ENCODE measurements around the gene ACTL8.

The ACTL8 gene

DNA sequence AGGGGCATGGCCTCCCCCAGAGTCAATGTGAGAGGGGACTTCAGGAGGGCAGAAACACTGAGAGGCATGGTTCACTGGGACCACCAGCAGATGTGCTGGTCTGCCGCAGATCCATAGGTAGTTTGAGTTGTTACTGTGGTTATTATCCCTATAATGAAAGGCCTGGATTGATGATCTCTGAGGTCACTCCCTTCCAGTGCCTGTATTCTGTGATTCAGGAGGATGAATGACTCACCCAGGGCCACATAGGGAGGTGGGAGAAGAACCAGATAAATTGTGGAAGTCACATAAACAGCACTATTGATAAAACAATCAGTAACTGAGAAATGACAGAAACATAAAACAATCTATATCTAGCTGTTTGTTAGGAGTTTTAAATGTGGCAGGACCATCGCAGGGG lies 22.7 kb upstream of the ACTL8 start:
- DNase-seq (ENCODE audit: low read depth) = no peak
- H3K4me3 ChIP-seq (ENCODE audit: low read depth, low read length) = no peak overlapping the region
- in situ Hi-C loops (cut with HindIII; ENCODE audit: low sequenced_read_pairs) = no loop called here
- TF ChIP-seq, protein P1, sequence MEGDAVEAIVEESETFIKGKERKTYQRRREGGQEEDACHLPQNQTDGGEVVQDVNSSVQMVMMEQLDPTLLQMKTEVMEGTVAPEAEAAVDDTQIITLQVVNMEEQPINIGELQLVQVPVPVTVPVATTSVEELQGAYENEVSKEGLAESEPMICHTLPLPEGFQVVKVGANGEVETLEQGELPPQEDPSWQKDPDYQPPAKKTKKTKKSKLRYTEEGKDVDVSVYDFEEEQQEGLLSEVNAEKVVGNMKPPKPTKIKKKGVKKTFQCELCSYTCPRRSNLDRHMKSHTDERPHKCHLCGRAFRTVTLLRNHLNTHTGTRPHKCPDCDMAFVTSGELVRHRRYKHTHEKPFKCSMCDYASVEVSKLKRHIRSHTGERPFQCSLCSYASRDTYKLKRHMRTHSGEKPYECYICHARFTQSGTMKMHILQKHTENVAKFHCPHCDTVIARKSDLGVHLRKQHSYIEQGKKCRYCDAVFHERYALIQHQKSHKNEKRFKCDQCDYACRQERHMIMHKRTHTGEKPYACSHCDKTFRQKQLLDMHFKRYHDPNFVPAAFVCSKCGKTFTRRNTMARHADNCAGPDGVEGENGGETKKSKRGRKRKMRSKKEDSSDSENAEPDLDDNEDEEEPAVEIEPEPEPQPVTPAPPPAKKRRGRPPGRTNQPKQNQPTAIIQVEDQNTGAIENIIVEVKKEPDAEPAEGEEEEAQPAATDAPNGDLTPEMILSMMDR (IDR thresholded peaks at IDR 0.05; ENCODE audit: low read depth, low read length, missing control alignments) = no peak

DNA sequence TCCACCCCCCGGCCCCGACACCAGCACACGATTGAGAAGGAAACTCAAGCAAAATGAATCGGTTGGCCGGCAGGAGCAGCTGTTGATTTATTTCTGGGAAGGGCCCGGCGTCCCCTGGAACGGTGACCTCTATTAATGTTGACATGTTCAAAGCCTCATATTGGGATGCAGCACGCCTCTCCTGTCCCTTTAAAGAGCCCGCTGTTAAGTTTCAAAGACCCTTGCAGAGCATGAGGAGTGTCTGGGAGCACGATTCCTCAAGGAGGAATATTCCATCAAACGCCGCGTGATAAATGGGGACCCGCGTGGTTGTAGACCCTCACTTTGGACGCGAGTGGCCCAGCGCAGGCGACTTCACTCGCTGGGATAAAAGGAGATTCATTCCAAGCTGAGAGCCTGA lies 21.5 kb upstream of the ACTL8 start:
- DNase-seq (ENCODE audit: low read depth) = no peak
- no peak overlapping the region for H3K4me3 ChIP-seq (ENCODE audit: low read depth, low read length)
- TF ChIP-seq, protein P1 (IDR thresholded peaks at IDR 0.05; ENCODE audit: low read depth, low read length, missing control alignments) = no peak
- in situ Hi-C loops (cut with HindIII; ENCODE audit: low sequenced_read_pairs) = no loop called here

DNA sequence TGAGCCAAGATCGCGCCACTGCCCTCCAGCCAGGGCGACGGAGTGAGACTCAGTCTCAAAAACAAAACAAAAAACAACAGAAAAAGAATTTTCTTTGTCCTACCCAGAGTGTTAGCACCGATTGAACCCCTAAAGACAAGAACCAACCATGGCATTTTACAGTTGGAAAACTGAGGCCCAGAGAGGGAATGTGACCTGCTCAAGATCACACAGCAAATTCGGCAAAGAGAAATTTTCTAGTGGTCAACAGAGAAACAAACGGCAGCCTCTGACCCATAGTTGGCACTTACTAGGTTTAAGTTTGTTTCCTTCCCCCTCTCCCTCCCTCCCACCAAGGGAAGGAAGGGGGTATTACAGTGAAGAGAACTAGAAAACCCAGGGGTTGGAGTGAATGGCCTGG lies 20.5 kb upstream of the ACTL8 start:
- in situ Hi-C loops (cut with HindIII; ENCODE audit: low sequenced_read_pairs) = no loop called here
- no peak for DNase-seq (ENCODE audit: low read depth)
- TF ChIP-seq, protein P1 (IDR thresholded peaks at IDR 0.05; ENCODE audit: low read depth, low read length, missing control alignments) = no peak
- no peak overlapping the region for H3K4me3 ChIP-seq (ENCODE audit: low read depth, low read length)

DNA sequence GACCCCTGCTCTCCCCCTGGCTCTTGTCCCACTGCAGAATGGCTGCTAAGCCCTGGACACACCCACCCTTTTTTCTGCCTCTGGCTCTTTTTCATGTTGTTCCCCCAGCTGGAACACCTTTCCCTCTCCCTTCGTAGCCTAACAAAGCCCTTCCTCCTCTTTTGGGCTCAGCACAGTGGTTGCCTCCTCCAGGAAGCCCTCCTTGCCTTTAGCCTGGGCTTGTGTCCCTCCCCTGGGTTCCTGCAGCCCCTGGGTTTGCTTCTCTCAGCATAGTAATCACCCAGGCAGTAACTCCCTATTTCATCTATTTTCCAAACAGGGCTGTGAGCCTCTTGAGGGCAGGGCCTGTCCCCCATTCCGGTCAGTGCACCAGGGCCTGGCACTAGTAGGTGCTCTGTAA lies 19.8 kb upstream of the ACTL8 start:
- TF ChIP-seq, protein P1 (IDR thresholded peaks at IDR 0.05; ENCODE audit: low read depth, low read length, missing control alignments) = no peak
- no peak for DNase-seq (ENCODE audit: low read depth)
- H3K4me3 ChIP-seq (ENCODE audit: low read depth, low read length) = no peak overlapping the region
- in situ Hi-C loops (cut with HindIII; ENCODE audit: low sequenced_read_pairs) = no loop called here

DNA sequence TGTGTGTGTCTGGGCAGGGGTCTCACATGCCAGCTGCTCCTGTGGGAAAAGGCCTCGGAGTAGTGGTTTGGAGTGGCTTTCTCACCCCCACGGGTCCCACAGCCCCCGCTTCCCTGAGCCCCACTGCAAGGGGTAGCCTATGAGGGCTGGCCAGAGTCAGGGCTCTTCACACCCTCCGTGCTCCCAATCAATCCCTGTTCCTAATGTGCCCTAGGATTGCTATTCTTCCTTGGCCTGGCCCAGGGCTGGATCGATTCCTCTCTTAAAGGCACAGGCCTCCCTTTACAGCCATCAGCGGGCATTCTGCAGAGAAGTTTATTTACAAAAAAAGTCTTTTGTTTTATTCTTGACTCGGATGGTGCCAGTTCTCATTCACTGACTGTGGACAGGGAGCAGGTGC lies 19.3 kb upstream of the ACTL8 start:
- no peak overlapping the region for H3K4me3 ChIP-seq (ENCODE audit: low read depth, low read length)
- TF ChIP-seq, protein P1 (IDR thresholded peaks at IDR 0.05; ENCODE audit: low read depth, low read length, missing control alignments) = no peak
- no peak for DNase-seq (ENCODE audit: low read depth)
- in situ Hi-C loops (cut with HindIII; ENCODE audit: low sequenced_read_pairs) = no loop called here

DNA sequence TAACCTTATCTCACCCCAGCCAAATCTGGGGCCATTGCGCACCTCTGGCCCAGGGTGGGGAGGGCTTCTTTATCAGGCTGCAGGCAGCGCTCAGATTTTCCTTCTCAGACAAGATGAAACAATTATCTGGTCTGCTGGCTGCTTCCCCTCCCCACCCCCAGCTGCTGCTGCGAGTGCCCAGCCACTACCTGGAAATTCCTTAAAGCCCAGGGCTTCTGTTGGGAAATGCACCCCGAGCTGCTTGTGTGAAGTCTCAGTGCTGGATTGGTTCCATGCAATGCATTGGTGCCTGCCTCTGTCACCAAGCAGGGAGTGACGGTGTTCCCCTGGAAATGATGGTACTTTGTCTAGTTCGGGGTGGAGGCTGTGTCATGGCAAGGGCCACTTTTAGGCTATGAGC lies 18.5 kb upstream of the ACTL8 start:
- in situ Hi-C loops (cut with HindIII; ENCODE audit: low sequenced_read_pairs) = no loop called here
- no peak for DNase-seq (ENCODE audit: low read depth)
- TF ChIP-seq, protein P1 (IDR thresholded peaks at IDR 0.05; ENCODE audit: low read depth, low read length, missing control alignments) = no peak
- H3K4me3 ChIP-seq (ENCODE audit: low read depth, low read length) = no peak overlapping the region

DNA sequence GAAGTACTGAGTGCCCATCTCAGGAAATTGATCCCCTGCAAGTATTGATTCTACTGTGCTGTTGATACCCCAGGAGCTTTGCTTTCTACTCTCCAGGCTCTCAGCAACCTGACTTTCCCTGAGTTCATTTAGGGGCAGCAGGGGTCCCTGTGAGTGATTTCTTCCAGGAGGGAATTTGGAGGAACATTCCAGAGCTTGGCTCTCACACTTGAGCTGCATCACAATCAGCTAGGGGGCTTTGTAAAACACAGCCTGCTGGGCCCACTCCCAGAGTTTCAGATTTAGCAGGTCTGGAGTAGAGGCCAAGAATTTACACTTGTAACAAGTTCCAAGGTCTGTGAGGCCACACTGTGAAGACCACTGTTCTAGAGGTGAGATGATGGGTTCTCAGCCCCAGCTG lies 16.1 kb upstream of the ACTL8 start:
- DNase-seq (ENCODE audit: low read depth) = no peak
- TF ChIP-seq, protein P1 (IDR thresholded peaks at IDR 0.05; ENCODE audit: low read depth, low read length, missing control alignments) = no peak
- in situ Hi-C loops (cut with HindIII; ENCODE audit: low sequenced_read_pairs) = no loop called here
- no peak overlapping the region for H3K4me3 ChIP-seq (ENCODE audit: low read depth, low read length)

Measured in astrocyte of the cerebellum (primary cell).